K562 (cell line): ENCODE data around the gene SCYGR1. TPM values are rescaled to one million over a fixed set of nuclear protein-coding genes. Genes with fewer than 3 reads are reported as not detected.
A peak's percentile ranks its signal among the peaks of the same experiment; 100 is the strongest.

Experiments
- CBX3 ChIP-seq, 2 experiments: IDR thresholded peaks; 1 replicate in 1 of 2; 2 replicates in 1 of 2; pipeline ENCODE4 v1.6.1; 2012; ENCODE audit warnings: inconsistent platforms in 2 of 2, low read length in 2 of 2, borderline replicate concordance in 1 of 2, control low read depth in 1 of 2
- CSDE1 ChIP-seq, 2 experiments: fragments of 450-650 bp; IDR thresholded peaks; 2 replicates each; pipeline ENCODE4 v1.6.1; 2016; ENCODE audit warnings: mild to moderate bottlenecking in 1 of 2
- E2F8 ChIP-seq: fragments of 450-650 bp; IDR thresholded peaks from 2 replicates; pipeline ENCODE4 v1.7.1; 2018; ENCODE audit warnings: mild to moderate bottlenecking, low read depth; ENCODE audit not compliant: partially characterized antibody
- GTF2A2 ChIP-seq: IDR thresholded peaks from 2 replicates; pipeline ENCODE4 v1.6.1; 2016; ENCODE audit warnings: mild to moderate bottlenecking, missing genetic modification characterization, missing compliant biosample characterization
- LCOR ChIP-seq: sonication (generic); formaldehyde crosslinking; IDR thresholded peaks from 2 replicates; pipeline ENCODE4 v1.8.0; 2022; ENCODE audit warnings: mild to moderate bottlenecking, missing genetic modification reagents
- SMARCC2 ChIP-seq: fragments of 450-650 bp; IDR thresholded peaks from 2 replicates; pipeline ENCODE4 v1.6.1; 2017; ENCODE audit warnings: antibody characterized with exemption, moderate library complexity, mild to moderate bottlenecking, low read depth
- TAF15 ChIP-seq: fragments of 200-400 bp; formaldehyde crosslinking; IDR thresholded peaks from 2 replicates; pipeline ENCODE4 v1.6.1; 2017; ENCODE audit warnings: mild to moderate bottlenecking, low read depth, low read length, moderate library complexity
- TOE1 ChIP-seq, 2 experiments: fragments of 450-650 bp in 1 of 2; sonication (generic) in 1 of 2; formaldehyde crosslinking in 1 of 2; IDR thresholded peaks; 2 replicates each; pipeline versions ENCODE4 v1.7.1 to v1.8.0; 2016 to 2022; ENCODE audit warnings: borderline replicate concordance in 2 of 2, mild to moderate bottlenecking in 2 of 2, antibody characterized with exemption in 1 of 2, inconsistent platforms in 1 of 2, low read depth in 1 of 2, missing genetic modification reagents in 1 of 2, moderate library complexity in 1 of 2
- ZBTB11 ChIP-seq, 3 experiments: fragments of 200-800 bp in 1 of 3; fragments of 250-450 bp in 1 of 3; fragments of 450-650 bp in 1 of 3; sonication (Bioruptor Pico) in 1 of 3; sonication (Bioruptor generic) in 1 of 3; formaldehyde crosslinking in 1 of 3; IDR thresholded peaks; 2 replicates each; pipeline versions ENCODE4 v1.6.1 to v1.8.0; 2016 to 2022; ENCODE audit warnings: mild to moderate bottlenecking in 2 of 3, missing genetic modification characterization in 2 of 3, missing compliant biosample characterization in 1 of 3, moderate library complexity in 1 of 3
- ZNF318 ChIP-seq, 2 experiments: fragments of 450-650 bp; IDR thresholded peaks; 2 replicates each; pipeline ENCODE4 v1.6.1; 2016; ENCODE audit warnings: mild to moderate bottlenecking in 2 of 2, borderline replicate concordance in 1 of 2, low read depth in 1 of 2, moderate library complexity in 1 of 2
- polyA plus RNA-seq, 8 experiments: library from polyadenylated mRNA; depleted of rRNA in 4 of 8; stranded (reverse) in 5 of 8; unstranded in 3 of 8; fragments of >200 nt; fragmentation: Nextera tagmentation in 2 of 8; fragmentation: Illumina TruSeq in 1 of 8; extraction: Ambion mirVana in 2 of 8; extraction: Trizol in 1 of 8; gene quantifications; 2 replicates each; pipeline versions ENCODE4 v1.2.1 to v1.2.3, GENCODE V29; 2011 to 2014; ENCODE audit warnings: inconsistent platforms in 1 of 8, missing spikeins in 1 of 8
- total RNA-seq, 7 experiments: library from RNA; depleted of rRNA in 6 of 7; stranded (reverse); fragments of >200 nt in 6 of 7; fragmentation: Illumina TruSeq in 2 of 7; extraction: Trizol in 2 of 7; gene quantifications; 2 replicates each; pipeline versions ENCODE4 v1.2.1 to v1.2.3, GENCODE V29; 2011 to 2021; ENCODE audit warnings: low replicate concordance in 1 of 7

SCYGR1 gene
- total and polyA plus RNA-seq, 9 of the 15 experiments (the other 6 are each of a cell fraction or from before 2014, with no cell fraction given), result not detected

GRCh38 chr2:227406177-227407031 lies 18.7 kb upstream of the SCYGR1 start (continued):
- no peak for TF ChIP-seq E2F8
- no peak for TF ChIP-seq ZBTB11 (CRISPR knock-in tag; IDR thresholded peaks at IDR 0.05)
- TF ChIP-seq TOE1 (IDR thresholded peaks at IDR 0.05; ENCODE audit: borderline replicate concordance), result no peak
- no peak for TF ChIP-seq TOE1 (CRISPR knock-in tag; IDR thresholded peaks at IDR 0.05; ENCODE audit: borderline replicate concordance, low read depth)
- no peak for TF ChIP-seq CBX3 (IDR thresholded peaks at IDR 0.05; ENCODE audit: borderline replicate concordance in 1 of 2, low read length in 2 of 2)
- TF ChIP-seq ZNF318 (IDR thresholded peaks at IDR 0.05; ENCODE audit: borderline replicate concordance in 1 of 2, low read depth in 1 of 2), result no peak
- TF ChIP-seq CSDE1 (IDR thresholded peaks at IDR 0.05), result no peak
- 0 out of 2 replicates have a peak, but pooled peaks have one; percentile 50 for TF ChIP-seq LCOR (CRISPR knock-in tag)
- no peak for TF ChIP-seq GTF2A2 (tag)
- no peak for TF ChIP-seq TAF15
- TF ChIP-seq SMARCC2, result no peak
